ENCODE measurements around the gene TMC6.

Gene TMC6

DNA sequence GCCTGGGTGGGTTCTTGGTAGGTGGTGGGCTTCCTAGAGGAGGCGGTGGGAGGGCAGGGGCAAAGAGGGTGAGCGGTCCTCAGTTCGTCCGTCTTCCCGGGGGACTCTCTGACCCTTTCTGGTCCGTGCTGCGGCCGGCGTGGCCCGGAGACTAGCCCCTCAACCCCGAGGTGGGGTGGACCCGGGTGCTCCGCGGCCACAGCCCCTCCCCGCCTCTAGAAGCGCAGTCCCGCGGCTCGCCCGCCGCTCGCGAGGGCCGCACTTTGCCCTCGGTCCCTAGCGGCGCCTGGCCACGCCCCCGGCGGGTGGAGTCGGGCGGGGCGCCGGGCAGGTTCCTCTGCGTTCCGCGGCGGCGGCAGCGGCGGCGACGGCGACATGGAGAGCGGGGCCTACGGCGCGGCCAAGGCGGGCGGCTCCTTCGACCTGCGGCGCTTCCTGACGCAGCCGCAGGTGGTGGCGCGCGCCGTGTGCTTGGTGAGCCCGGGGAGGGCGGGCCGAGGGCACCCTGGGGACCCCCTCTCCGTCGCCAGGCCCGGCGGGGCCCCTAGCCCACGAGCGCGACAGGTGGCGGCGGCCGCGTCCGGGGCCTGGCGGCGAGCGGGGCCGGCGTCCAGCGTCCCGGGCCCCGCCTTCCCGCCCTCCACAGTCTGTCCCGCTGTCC lies 39.8 kb upstream of the TMC6 start, which contains the start of gene SYNGR2:
Gene SYNGR2 (plus strand): TSS at position 340 of the 661 bp plus-strand sequence. CDS start 36 bp downstream, at position 376.
- Mint-ChIP-seq H3K27me3 (peaks cover 25% of the 10 kb centered on the region), H3K36me3 (peaks cover 19% of the 10 kb centered on the region), H3K4me1 (peaks cover 41% of the 10 kb centered on the region), H3K9me3 (no peaks in the 10 kb centered on the region), H3K27ac (peak within 1 kb of the TSS; percentile 55), H3K4me3 (peak within 1 kb of the TSS; percentile 66)
- CTCF ChIA-PET, result interaction anchor here (0.5 to 1.5 kb wide), 2 partner anchors 10 to 60 kb away, joined by 3 to 4 read pairs; no protein-coding TSS in a partner anchor
- peak; percentile 90 for DNase-seq

DNA sequence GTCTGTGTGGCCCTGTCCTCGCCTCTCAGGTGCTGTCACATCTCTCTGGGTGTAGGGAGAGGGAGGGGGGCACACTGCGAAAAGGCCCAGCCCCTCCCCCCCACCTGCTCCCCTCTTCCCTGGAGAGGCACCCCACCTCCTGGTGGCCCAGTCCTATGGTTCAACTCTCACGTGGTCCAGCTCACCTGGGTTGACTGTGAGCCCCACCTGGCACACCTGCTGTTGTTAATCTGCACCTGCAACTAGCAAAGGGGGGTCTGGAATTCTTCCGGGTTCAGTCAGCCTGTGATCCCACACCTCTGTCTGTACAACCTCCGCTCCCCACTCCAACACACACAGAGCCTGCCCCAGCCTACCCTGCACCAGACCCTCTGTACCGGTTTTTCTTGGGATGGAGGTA lies 37.9 kb upstream of the TMC6 start:
- Mint-ChIP-seq H3K4me1 (peaks cover 22% of the 10 kb centered on the region), H3K4me3 (no peak overlapping the region), H3K9me3 (no peaks in the 10 kb centered on the region), H3K27ac (no peak overlapping the region), H3K36me3 (peaks cover 1% of the 10 kb centered on the region), H3K27me3 (peaks cover 28% of the 10 kb centered on the region)
- CTCF ChIA-PET, result no interaction called here
- no peak for DNase-seq

DNA sequence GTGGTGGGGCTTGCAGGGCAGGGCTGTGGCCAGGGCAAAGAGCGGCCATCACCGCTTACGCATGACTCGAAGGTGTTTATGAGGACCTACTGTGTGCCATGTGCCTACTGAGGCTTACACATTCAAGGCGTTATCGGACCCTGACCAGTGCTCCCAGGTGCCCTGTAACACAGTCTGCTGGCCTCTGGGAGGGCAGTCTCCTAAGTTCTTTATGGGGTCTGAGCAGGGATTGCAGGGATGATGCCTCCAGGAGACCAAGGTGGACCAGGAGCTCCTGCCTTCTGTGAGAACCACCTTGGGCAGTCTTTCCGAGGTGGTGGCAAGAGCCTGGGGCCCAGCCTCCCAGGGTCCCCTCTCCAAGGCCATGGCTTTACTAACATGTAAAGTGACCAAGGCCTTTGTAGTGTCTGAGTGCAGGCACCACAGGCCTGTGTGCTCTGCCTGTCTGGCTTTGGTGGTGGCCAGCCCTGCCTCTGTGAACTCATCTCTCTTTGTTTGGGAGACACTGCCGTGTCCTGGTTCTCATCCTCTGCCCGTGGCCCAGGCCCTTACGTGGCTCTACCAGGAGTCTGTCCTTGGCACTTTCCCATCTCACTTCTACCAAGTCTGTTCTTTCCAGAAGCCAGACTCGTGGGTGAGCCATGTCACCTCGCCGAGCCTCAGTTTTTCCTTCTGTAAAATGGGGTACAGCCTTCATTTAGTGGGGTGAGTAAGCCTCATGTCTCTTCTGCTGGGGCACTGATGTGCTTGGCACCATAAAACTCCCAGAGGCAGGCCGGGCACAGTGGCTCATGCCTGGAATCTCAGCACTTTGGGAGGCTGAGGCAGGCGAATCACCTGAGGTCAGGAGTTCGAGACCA lies 36.4 kb upstream of the TMC6 start:
- H3K4me1 Mint-ChIP-seq, result peaks cover 8% of the 10 kb centered on the region
- no peak overlapping the region for H3K27ac Mint-ChIP-seq
- no peaks in the 10 kb centered on the region for H3K9me3 Mint-ChIP-seq
- DNase-seq, result no peak
- H3K4me3 Mint-ChIP-seq, result no peak overlapping the region
- H3K27me3 Mint-ChIP-seq, result peaks cover 36% of the 10 kb centered on the region
- no peaks in the 10 kb centered on the region for H3K36me3 Mint-ChIP-seq
- CTCF ChIA-PET, result interaction anchor here (1.1 kb wide), 1 partner anchor 21 kb away, joined by 3 read pairs; no protein-coding TSS in a partner anchor

DNA sequence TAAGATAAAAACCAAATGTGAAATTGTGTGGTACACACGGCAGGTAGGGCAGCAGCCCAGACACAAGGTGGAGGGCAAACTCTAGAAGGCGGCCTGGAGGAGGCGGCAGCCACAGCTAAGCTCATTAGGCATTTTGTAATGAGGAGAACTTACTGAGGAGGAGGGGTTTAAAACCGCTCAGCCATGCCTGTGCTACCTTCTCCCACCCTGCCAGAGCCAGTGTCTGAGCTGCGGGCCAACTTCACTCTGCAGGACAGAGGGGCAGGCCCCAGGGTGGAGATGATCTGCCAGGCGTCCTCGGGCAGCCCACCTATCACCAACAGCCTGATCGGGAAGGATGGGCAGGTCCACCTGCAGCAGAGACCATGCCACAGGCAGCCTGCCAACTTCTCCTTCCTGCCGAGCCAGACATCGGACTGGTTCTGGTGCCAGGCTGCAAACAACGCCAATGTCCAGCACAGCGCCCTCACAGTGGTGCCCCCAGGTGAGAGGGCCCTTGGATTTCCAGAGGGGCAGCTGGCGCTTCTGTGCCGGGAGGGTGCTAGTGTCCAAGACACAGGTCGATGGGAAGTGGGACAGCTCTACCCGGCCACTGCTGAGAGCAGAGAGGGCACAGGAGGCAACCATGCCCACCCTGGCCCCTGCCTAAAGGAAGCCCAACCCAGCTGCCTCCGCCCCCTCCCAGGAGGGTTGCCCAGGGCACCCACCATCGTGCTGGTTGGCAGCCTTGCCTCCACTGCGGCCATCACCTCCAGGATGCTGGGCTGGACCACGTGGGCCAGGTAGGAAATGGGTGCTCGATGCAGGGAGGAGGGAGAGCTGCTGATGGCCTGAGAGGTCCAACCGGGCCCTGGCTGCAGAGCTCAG lies 35.6 kb upstream of the TMC6 start:
- no peaks in the 10 kb centered on the region for H3K4me1 Mint-ChIP-seq
- no peaks in the 10 kb centered on the region for H3K9me3 Mint-ChIP-seq
- peaks cover 36% of the 10 kb centered on the region for H3K27me3 Mint-ChIP-seq
- CTCF ChIA-PET, result interaction anchor here (1.1 to 1.4 kb wide), 2 partner anchors 12 to 21 kb away, joined by 3 to 5 read pairs; no protein-coding TSS in a partner anchor
- no peak overlapping the region for H3K4me3 Mint-ChIP-seq
- DNase-seq, result no peak
- no peaks in the 10 kb centered on the region for H3K36me3 Mint-ChIP-seq
- no peak overlapping the region for H3K27ac Mint-ChIP-seq

DNA sequence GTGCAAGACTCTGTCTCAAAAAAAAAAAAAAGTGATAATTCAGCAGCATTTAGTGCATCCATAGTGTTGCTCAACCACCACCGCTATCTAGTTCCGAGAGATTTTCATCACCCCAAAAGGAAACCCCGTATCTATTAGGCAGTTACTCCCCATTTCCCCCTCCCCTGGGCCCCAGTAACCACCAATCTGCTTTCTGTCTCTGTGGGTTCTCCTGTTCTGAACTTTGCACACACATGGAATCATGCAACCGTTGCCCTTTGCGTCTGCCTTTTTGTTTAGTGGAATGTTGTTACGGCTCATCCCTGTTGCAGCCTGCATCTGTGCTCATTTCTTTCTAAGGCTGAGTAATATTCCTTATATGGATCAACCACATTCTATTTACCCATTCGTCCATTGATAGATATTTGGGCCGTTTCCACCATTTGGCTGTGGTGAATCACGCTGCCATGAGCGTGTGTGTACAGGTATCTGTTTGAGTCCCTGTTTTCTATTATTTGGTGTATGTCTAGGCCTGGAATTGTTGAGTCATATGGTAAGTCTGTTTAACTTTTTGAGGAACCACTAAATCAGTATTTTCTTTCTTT lies 31.1 kb upstream of the TMC6 start:
- no peaks in the 10 kb centered on the region for H3K9me3 Mint-ChIP-seq
- no peak overlapping the region for H3K4me3 Mint-ChIP-seq
- CTCF ChIA-PET, result no interaction called here
- no peak overlapping the region for H3K27ac Mint-ChIP-seq
- no peaks in the 10 kb centered on the region for H3K36me3 Mint-ChIP-seq
- H3K4me1 Mint-ChIP-seq, result no peaks in the 10 kb centered on the region
- peaks cover 27% of the 10 kb centered on the region for H3K27me3 Mint-ChIP-seq
- no peak for DNase-seq

DNA sequence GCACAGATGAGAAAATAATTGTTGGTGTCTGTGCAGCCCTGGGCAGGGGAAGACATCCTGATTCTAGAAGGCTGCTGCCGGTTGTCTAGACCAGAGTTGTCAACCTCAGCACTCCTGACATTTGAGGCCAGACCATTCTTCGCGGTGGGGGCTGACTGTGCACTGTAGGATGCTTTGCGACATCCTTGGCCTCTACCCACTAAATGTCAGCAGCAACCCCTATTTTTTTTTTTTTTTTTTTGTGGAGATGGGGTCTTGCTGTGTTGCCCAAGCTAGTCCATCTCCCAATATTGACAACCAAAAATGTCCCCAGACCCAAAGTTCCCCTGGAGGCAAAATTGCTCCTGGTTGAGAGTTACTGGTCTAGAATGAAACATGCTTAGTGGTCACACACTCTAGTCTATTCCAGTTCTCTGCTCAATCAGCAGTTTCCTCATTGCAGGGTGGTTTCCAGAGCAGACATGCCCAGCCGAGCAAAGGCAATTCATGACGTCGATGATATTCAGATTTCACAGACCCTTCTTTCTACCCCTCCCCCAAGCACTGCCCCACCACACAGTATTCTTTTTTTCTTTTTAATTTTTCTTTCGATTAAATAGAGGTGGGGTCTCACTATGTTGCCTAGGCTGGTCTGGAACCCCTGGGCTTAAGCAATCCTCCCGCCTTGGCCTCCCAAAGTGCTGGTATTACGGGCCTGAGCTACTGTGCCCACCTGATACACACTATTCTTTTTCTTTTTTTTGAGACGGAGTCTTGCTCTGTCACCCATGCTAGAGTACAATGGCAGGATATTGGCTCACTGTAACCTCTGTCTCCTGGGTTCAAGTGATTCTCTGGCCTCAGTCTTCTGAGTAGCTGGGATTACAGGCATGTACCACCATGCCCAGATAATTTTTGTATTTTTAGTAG lies 26.6 kb upstream of the TMC6 start:
- Mint-ChIP-seq H3K4me3 (no peak overlapping the region), H3K27me3 (peaks cover 15% of the 10 kb centered on the region), H3K36me3 (no peaks in the 10 kb centered on the region), H3K4me1 (no peaks in the 10 kb centered on the region), H3K9me3 (no peaks in the 10 kb centered on the region), H3K27ac (no peak overlapping the region)
- no peak for DNase-seq
- CTCF ChIA-PET, result no interaction called here

DNA sequence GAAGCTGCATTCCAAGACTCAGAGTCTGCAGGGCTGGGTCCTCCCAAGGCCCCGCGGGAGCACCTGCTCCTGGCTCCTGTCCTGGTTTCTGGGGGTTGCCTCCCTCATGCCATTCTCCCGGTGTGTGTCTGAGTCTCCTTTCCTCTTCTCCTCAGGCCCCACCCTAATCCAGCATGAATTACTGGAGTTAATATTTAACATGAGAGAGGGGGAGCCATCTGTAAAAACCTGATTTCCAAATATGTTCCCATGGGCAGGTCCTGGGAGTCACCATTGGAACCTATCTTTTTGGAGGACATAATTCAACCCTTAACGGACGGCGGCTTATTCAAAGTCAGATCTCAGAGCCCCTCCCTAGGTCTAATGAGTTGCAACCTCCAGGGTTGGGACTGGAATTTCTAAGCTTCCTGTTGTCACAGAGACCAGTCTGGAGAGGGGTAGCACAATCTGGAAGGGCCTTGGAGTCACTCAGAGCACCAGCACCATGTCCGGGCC lies 23.0 kb upstream of the TMC6 start:
- Mint-ChIP-seq H3K27me3 (peaks cover 19% of the 10 kb centered on the region), H3K27ac (no peak overlapping the region), H3K36me3 (no peaks in the 10 kb centered on the region), H3K9me3 (no peaks in the 10 kb centered on the region), H3K4me3 (no peak overlapping the region), H3K4me1 (peaks cover 15% of the 10 kb centered on the region)
- DNase-seq, result no peak
- CTCF ChIA-PET, result no interaction called here

DNA sequence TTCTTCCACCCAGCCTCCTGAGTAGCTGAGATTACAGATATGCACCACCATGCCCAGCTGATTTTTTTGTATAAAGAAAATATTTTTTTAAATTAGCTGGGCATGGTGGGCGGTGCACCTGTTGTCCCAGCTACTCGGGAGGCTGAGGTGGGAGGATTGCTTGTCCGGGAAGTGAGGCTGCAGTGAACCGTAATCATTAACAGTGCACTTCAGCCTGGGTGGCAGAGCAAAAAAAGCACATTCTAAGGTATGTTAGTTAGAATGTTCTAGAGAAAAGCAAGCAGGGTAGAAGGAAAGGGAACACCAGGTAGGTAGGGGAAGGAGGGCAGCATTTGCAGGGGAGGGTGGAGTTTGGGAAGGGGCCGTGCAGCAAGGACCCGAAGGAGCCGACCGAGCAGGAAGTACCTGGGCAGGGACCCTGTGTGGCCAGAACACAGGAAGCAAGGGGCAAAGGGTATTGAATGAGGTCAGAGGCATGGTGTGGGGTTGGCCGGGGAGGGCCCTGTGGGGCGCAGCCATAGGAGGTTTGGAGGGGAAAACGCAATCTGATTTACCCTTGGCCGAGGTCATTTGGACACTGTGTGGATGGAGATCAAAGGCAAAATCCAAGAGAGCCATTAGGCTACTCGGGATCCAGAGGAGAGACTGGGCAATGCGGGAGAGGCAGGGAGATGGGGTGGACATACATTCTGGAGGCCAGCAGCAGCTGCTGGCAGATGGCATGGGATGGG lies 19.9 kb upstream of the TMC6 start:
- no peak for DNase-seq
- no peak overlapping the region for H3K27ac Mint-ChIP-seq
- H3K36me3 Mint-ChIP-seq, result no peaks in the 10 kb centered on the region
- no peaks in the 10 kb centered on the region for H3K9me3 Mint-ChIP-seq
- peaks cover 18% of the 10 kb centered on the region for H3K27me3 Mint-ChIP-seq
- H3K4me3 Mint-ChIP-seq, result no peak overlapping the region
- H3K4me1 Mint-ChIP-seq, result peaks cover 18% of the 10 kb centered on the region
- CTCF ChIA-PET, result interaction anchor here (0.9 to 1.6 kb wide), 2 partner anchors 27 to 63 kb away, joined by 3 read pairs; no protein-coding TSS in a partner anchor

DNA sequence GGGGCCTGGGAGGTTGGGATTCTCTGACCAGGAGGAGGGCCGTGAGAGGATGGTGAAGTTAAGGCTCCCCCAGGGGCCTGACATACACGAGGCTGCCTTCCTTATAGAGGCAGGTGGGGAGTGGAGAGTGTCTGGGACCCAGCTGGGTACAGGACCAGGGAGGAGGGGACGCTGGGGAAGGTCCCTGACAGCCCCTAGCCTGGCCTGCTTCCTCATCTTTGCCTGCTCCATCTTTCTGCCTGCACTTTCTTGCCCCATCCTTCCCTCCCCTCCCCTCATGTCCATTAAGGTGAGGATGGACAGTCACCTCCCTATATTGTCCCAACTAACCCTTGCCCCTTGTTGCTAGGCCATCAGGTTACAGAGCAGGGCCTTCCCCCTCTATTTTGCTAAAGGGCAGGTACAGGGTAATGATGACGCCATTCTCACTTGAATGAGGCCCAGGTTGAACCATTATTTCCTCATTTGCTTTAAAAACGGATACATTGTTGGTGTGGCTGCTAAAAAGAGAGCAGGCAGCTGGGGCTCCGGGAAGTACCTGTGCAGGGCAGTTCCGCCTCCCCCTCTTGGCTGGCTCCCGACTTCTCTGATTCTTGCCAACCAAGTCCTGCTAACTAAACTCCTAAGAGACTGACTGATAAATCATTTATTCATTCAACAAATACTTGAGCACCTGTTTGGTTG lies 18.9 kb upstream of the TMC6 start:
- Mint-ChIP-seq H3K4me1 (peaks cover 26% of the 10 kb centered on the region), H3K36me3 (peaks cover 4% of the 10 kb centered on the region), H3K27me3 (peaks cover 18% of the 10 kb centered on the region), H3K4me3 (no peak overlapping the region), H3K27ac (peak overlapping the region; percentile 62), H3K9me3 (no peaks in the 10 kb centered on the region)
- CTCF ChIA-PET, result interaction anchor here (0.9 to 1.6 kb wide), 2 partner anchors 26 to 62 kb away, joined by 3 read pairs; no protein-coding TSS in a partner anchor
- DNase-seq, result no peak

DNA sequence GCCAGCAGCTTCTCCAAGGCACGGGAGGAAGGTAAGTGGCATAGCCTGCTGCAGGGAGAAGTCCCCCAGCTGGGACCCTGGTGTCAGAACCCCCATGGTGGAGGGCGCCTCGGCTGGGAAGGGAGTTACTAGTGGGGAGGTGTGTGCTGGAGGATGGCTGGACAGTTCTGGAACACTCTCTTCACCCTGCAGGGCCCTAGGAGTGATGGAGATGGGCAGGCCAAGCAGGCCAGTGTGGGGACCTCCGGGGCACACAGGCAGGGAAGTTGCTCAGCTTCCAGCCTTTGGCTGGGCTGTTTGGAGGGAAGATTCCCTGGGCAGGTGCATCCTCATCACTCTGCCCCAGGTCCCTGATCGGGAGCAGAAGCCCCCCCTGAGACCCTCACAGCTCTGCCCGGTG lies 18.3 kb upstream of the TMC6 start:
- H3K27ac Mint-ChIP-seq, result peak overlapping the region; percentile 45
- peaks cover 18% of the 10 kb centered on the region for H3K27me3 Mint-ChIP-seq
- CTCF ChIA-PET, result no interaction called here
- peaks cover 32% of the 10 kb centered on the region for H3K4me1 Mint-ChIP-seq
- H3K36me3 Mint-ChIP-seq, result peaks cover 8% of the 10 kb centered on the region
- no peaks in the 10 kb centered on the region for H3K9me3 Mint-ChIP-seq
- DNase-seq, result no peak
- no peak overlapping the region for H3K4me3 Mint-ChIP-seq

DNA sequence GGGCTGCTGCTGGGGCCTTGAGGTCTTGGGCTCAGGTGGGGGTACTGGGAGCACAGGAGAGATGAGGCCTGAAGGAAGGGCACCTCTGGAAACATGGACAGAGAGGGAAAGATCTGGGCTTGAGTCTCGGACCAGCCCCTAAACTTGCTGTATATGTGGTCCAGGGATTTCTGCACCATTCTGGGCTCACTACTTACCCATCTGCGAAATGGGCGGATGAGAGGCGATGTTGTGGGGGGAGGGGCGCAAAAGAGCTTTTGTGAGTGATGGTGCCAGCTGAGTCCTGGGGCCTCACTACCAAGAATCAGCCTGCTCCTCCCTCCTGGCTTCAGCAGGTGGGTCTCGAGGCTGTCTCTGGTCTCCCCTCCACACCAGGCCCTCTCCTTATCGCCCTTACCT lies 17.9 kb upstream of the TMC6 start:
- Mint-ChIP-seq H3K27ac (peak overlapping the region; percentile 79), H3K4me3 (no peak overlapping the region), H3K9me3 (no peaks in the 10 kb centered on the region), H3K4me1 (peaks cover 34% of the 10 kb centered on the region), H3K36me3 (peaks cover 9% of the 10 kb centered on the region), H3K27me3 (peaks cover 18% of the 10 kb centered on the region)
- DNase-seq, result no peak
- CTCF ChIA-PET, result no interaction called here
